Gastrocnemius medialis (tissue), 4 donors: ENCODE measurements around the gene BBX. TPM values are rescaled to one million over a fixed set of nuclear protein-coding genes. Genes with fewer than 3 reads are reported as not detected.

Experiments used
- ATAC-seq, 2 donors: fragments of 150-250 bp; one replicate each; pipeline ENCODE4 v1.9.1; 2016
- DNase-seq, 2 donors: peaks; one replicate each; pipeline ENCODE4 v3.0.0-alpha.2; 2019
- H3K27ac ChIP-seq, 4 donors: fragments of 200-600 bp; sonication (generic); 1 replicate in 1 of 4; 2 replicates in 3 of 4; pipeline ENCODE4 v1.5.1; 2016 to 2018; ENCODE audit warnings: mild to moderate bottlenecking in 2 of 4, moderate library complexity in 1 of 4
- H3K27me3 ChIP-seq, 3 donors: fragments of 200-600 bp; sonication (generic) in 2 of 3; 1 replicate in 1 of 3; 2 replicates in 2 of 3; pipeline versions ENCODE4 v1.5.1 to v1.6.0; 2016 to 2019; ENCODE audit warnings: mild to moderate bottlenecking in 1 of 3, moderate library complexity in 1 of 3
- H3K36me3 ChIP-seq, 2 donors: fragments of 200-600 bp; sonication (generic) in 1 of 2; one replicate each; pipeline ENCODE4 v1.5.1; 2017 to 2018
- H3K4me1 ChIP-seq, 2 donors: fragments of 200-600 bp; sonication (generic) in 1 of 2; one replicate each; pipeline ENCODE4 v1.5.1; 2016 to 2017; ENCODE audit warnings: mild to moderate bottlenecking in 2 of 2
- H3K4me3 ChIP-seq, 4 donors: fragments of 200-600 bp; sonication (generic) in 3 of 4; 1 replicate in 1 of 4; 2 replicates in 3 of 4; pipeline ENCODE4 v1.5.1; 2016 to 2019; ENCODE audit warnings: mild to moderate bottlenecking in 2 of 4
- H3K9me3 ChIP-seq, 3 donors: fragments of 200-600 bp; sonication (generic) in 2 of 3; 1 replicate in 1 of 3; 2 replicates in 2 of 3; pipeline ENCODE4 v1.5.1; 2016 to 2019
- CTCF ChIP-seq, 5 experiments: fragments of 450-650 bp in 3 of 5; fragments of 200-600 bp in 2 of 5; sonication (generic) in 2 of 5; IDR thresholded peaks in 4 of 5; conservative IDR thresholded peaks in 1 of 5; 1 replicate in 4 of 5; 2 replicates in 1 of 5; pipeline ENCODE4 v1.5.1; 2016 to 2019; ENCODE audit warnings: antibody characterized with exemption in 5 of 5, mild to moderate bottlenecking in 3 of 5, moderate library complexity in 3 of 5
- POLR2A ChIP-seq, 2 donors: fragments of 450-650 bp; IDR thresholded peaks; one replicate each; pipeline ENCODE4 v1.6.1; 2017; ENCODE audit warnings: antibody characterized with exemption in 2 of 2, mild to moderate bottlenecking in 2 of 2, moderate library complexity in 2 of 2
- in situ Hi-C, 4 donors: fragments of 200-750 bp; cut with MboI; loops; one replicate each; pipeline versions ENCODE4 v1.15.0 to v1.8.0; 2017; ENCODE audit warnings: low sequenced_read_pairs in 4 of 4
- intact Hi-C: fragments of 100-400 bp; cut with DNase I; formaldehyde crosslinking; loops from one replicate; pipeline ENCODE4 v1.15.1; 2023; ENCODE audit warnings: low total_unique reads
- total RNA-seq, 4 donors: library from RNA; depleted of rRNA; stranded (reverse); fragments of >200 nt; gene quantifications; one replicate each; pipeline versions ENCODE4 v1.1.0 to v1.2.3, GENCODE V29; 2016

The BBX gene
- total RNA-seq, 4 donors from 2014 or later: 15.2 to 48.3 (median 20.1) TPM

GRCh38 chr3:107745354-107745753, 222.6 kb downstream of the BBX start:
- intact Hi-C loops (no loop called here), in situ Hi-C loops (loop anchor here in 1 of 4 donors (25.0 kb wide), 1 partner anchor 508 kb away; no protein-coding TSS in a partner anchor)
- ATAC-seq (no peak), DNase-seq (no peak)
- Histone ChIP-seq H3K4me1 (no peaks in the 10 kb centered on the region), H3K36me3 (no peaks in the 10 kb centered on the region), H3K9me3 (no peaks in the 10 kb centered on the region), H3K4me3 (no peak overlapping the region), H3K27me3 (no peaks in the 10 kb centered on the region), H3K27ac (no peak overlapping the region)
- TF ChIP-seq POLR2A (IDR thresholded peaks at IDR 0.05) (no peak), CTCF (IDR thresholded peaks at IDR 0.05 in 4 of 5, conservative IDR thresholded peaks at IDR 0.05 in 1 of 5) (no peak)

DNA sequence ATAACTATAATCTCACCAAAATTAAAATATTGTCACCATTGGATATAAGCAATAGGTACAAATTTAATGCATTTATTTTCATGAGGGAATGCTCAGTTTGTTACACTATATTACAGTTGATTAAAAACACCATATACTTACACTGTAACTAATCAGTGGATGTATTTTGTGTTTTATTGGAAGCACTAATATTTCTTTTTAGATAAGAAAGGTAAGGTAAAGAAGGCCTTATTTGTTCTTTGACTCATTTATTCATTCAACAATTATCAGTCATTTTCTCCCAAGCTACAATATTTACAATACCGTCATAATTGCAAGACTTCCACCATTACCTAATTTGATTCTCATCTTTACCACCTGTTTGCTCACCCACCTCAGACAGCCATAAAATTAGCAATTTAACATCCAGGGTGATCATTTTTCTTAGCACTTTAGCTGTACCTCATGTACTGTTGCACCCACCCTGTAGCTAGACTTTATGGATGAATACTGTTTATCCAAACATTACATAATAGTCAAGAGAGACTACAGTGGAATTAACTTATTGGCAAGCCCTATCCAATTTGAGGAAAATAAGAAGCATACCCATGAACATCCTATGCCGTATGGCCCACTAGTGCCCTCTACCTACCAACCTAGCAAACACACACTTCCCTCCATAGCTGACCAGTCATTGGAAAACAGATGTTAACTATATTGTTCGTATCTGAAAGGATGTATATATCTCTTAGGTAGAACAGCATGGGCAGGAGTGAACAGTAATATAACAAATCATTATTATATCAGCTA, 229.6 kb downstream of the BBX start:
- TF ChIP-seq POLR2A (IDR thresholded peaks at IDR 0.05): no peak
- peak in 1 of 5 experiments; percentile 10 for TF ChIP-seq CTCF (IDR thresholded peaks at IDR 0.05 in 4 of 5, conservative IDR thresholded peaks at IDR 0.05 in 1 of 5)
- H3K4me3 ChIP-seq: no peak overlapping the region
- no peaks in the 10 kb centered on the region for H3K36me3 ChIP-seq
- DNase-seq (no peak), ATAC-seq (no peak)
- H3K4me1 ChIP-seq: peaks cover 0 to 9% of the 10 kb centered on the region in 2 donors
- H3K27me3 ChIP-seq: no peaks in the 10 kb centered on the region
- no peak overlapping the region for H3K27ac ChIP-seq
- in situ Hi-C loops: no loop called here
- H3K9me3 ChIP-seq: no peaks in the 10 kb centered on the region
- intact Hi-C loops: no loop called here

GRCh38 chr3:107753494-107753893, 230.7 kb downstream of the BBX start:
- Histone ChIP-seq H3K27me3 (no peaks in the 10 kb centered on the region), H3K4me3 (no peak overlapping the region), H3K9me3 (no peaks in the 10 kb centered on the region), H3K27ac (no peak overlapping the region), H3K4me1 (peaks cover 0 to 9% of the 10 kb centered on the region in 2 donors), H3K36me3 (no peaks in the 10 kb centered on the region)
- ATAC-seq: no peak
- in situ Hi-C loops (no loop called here), intact Hi-C loops (no loop called here)
- TF ChIP-seq POLR2A (IDR thresholded peaks at IDR 0.05): no peak
- peak in 1 of 5 experiments; percentile 20 for TF ChIP-seq CTCF (IDR thresholded peaks at IDR 0.05 in 4 of 5, conservative IDR thresholded peaks at IDR 0.05 in 1 of 5)
- peak in 1 of 2 donors; percentile 14 for DNase-seq

- H3K27me3 ChIP-seq: no peaks in the 10 kb centered on the region
- no peak overlapping the region for H3K27ac ChIP-seq
- H3K9me3 ChIP-seq: no peaks in the 10 kb centered on the region
- ATAC-seq (no peak), DNase-seq (no peak)
- in situ Hi-C loops (no loop called here), intact Hi-C loops (no loop called here)
- no peak overlapping the region for H3K4me3 ChIP-seq
- H3K4me1 ChIP-seq: peaks cover 0 to 9% of the 10 kb centered on the region in 2 donors
- H3K36me3 ChIP-seq: no peaks in the 10 kb centered on the region
- no peak for TF ChIP-seq CTCF (IDR thresholded peaks at IDR 0.05 in 4 of 5, conservative IDR thresholded peaks at IDR 0.05 in 1 of 5)
- no peak for TF ChIP-seq POLR2A (IDR thresholded peaks at IDR 0.05)
Measured at GRCh38 chr3:107753976-107754375, 231.2 kb downstream of the BBX start.
